Fibroblast of villous mesenchyme (primary cell): Measurements from ENCODE around the gene MSX2. TPM values are rescaled to one million over a fixed set of nuclear protein-coding genes. Genes with fewer than 3 reads are reported as not detected.

Experiments
- DNase-seq: peaks from one replicate; pipeline ENCODE4 v3.0.0-alpha.2; 2010; ENCODE audit warnings: low read depth
- H3K4me3 ChIP-seq: 2 replicates; pipeline ENCODE4 v1.5.1; 2011; ENCODE audit warnings: low read depth, mild to moderate bottlenecking, low read length
- CTCF ChIP-seq: IDR thresholded peaks from 2 replicates; pipeline ENCODE4 v1.5.1; 2012; ENCODE audit warnings: low read depth, mild to moderate bottlenecking, low read length; ENCODE audit not compliant: insufficient read depth
- total RNA-seq: library from RNA; depleted of rRNA; stranded (reverse); fragments of >200 nt; gene quantifications from 2 replicates; pipeline ENCODE4 v1.2.3, GENCODE V29; 2012

MSX2 gene
- total RNA-seq, 1 donor, result 0.43 TPM

GRCh38 chr5:174698156-174698555 lies 26.2 kb upstream of the MSX2 start:
- TF ChIP-seq CTCF, result no peak
- DNase-seq, result no peak

GRCh38 chr5:174699131-174699530 lies 25.3 kb upstream of the MSX2 start:
- DNase-seq, result peak; percentile 16
- no peak for TF ChIP-seq CTCF
- no peak overlapping the region for H3K4me3 ChIP-seq

More at GRCh38 chr5:174698156-174698555, 26.2 kb upstream of the MSX2 start:
- H3K4me3 ChIP-seq, result no peak overlapping the region

- no peak overlapping the region for H3K4me3 ChIP-seq
- TF ChIP-seq CTCF, result no peak
- DNase-seq, result peak; percentile 84
Observed at GRCh38 chr5:174706997-174707572, 17.3 kb upstream of the MSX2 start.

GRCh38 chr5:174707671-174708070 lies 16.7 kb upstream of the MSX2 start:
- no peak for TF ChIP-seq CTCF
- DNase-seq, result no peak
- no peak overlapping the region for H3K4me3 ChIP-seq

GRCh38 chr5:174708476-174709207 lies 15.7 kb upstream of the MSX2 start:
- DNase-seq, result no peak
- H3K4me3 ChIP-seq, result no peak overlapping the region
- TF ChIP-seq CTCF, result no peak

- no peak for DNase-seq
- no peak overlapping the region for H3K4me3 ChIP-seq
- no peak for TF ChIP-seq CTCF
Observed at GRCh38 chr5:174714751-174715150, 9.6 kb upstream of the MSX2 start.

- no peak for DNase-seq
- H3K4me3 ChIP-seq, result no peak overlapping the region
- no peak for TF ChIP-seq CTCF
Observed at GRCh38 chr5:174715804-174716203, 8.6 kb upstream of the MSX2 start.
